WTC11 (cell line): Measurements from ENCODE around the gene FAM174B.

ENCODE experiments used
- KAT7 ChIP-seq: sonication (generic); formaldehyde crosslinking; IDR thresholded peaks from 2 replicates; pipeline ENCODE4 v1.8.1; 2023; ENCODE audit warnings: missing genetic modification reagents, mild to moderate bottlenecking, borderline replicate concordance
- RELA ChIP-seq: sonication (generic); formaldehyde crosslinking; IDR thresholded peaks from 2 replicates; pipeline ENCODE4 v1.8.1; 2022; ENCODE audit warnings: missing genetic modification reagents, mild to moderate bottlenecking, borderline replicate concordance
- RORB ChIP-seq: fragments of 250-450 bp; sonication (Bioruptor Pico); IDR thresholded peaks from 2 replicates; pipeline ENCODE4 v1.9.0; 2021; ENCODE audit warnings: mild to moderate bottlenecking
- SP1 ChIP-seq: sonication (generic); formaldehyde crosslinking; conservative IDR thresholded peaks from 2 replicates; pipeline ENCODE4 v1.8.1; 2022; ENCODE audit warnings: missing genetic modification reagents
- TCF7 ChIP-seq: sonication (generic); formaldehyde crosslinking; IDR thresholded peaks from 2 replicates; pipeline ENCODE4 v1.8.0; 2022; ENCODE audit warnings: mild to moderate bottlenecking, low read depth, missing genetic modification reagents, moderate library complexity
- TP53 ChIP-seq: sonication (generic); formaldehyde crosslinking; IDR thresholded peaks from 2 replicates; pipeline ENCODE4 v1.8.1; 2023; ENCODE audit warnings: mild to moderate bottlenecking, missing genetic modification reagents
- TF ChIP-seq, protein P1 (sequence below): sonication (generic); formaldehyde crosslinking; IDR thresholded peaks from 2 replicates; pipeline ENCODE4 v1.8.1; 2023; ENCODE audit warnings: mild to moderate bottlenecking, missing genetic modification reagents

DNA sequence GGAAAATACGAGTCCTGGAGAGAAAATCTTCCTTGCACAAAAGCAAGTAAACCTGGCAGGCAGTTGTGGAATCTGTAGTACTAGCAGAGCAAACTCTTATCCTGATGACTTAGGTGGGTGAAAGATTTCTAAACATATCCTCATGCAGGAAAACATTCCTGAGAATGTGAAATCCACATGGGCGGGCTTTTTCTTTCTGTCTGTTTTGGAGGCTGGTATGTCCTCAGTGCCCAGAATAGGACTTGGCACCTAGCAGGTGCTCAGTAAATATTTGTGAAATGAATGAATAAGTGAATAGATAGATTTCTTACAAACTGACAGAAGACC, 53.3 kb downstream of the FAM174B start:
- TF ChIP-seq SP1 (no peak), TCF7 (CRISPR knock-in tag) (no peak), RORB (CRISPR knock-in tag) (no peak), KAT7 (no peak), RELA (no peak), TP53 (no peak)
- TF ChIP-seq, protein P1, sequence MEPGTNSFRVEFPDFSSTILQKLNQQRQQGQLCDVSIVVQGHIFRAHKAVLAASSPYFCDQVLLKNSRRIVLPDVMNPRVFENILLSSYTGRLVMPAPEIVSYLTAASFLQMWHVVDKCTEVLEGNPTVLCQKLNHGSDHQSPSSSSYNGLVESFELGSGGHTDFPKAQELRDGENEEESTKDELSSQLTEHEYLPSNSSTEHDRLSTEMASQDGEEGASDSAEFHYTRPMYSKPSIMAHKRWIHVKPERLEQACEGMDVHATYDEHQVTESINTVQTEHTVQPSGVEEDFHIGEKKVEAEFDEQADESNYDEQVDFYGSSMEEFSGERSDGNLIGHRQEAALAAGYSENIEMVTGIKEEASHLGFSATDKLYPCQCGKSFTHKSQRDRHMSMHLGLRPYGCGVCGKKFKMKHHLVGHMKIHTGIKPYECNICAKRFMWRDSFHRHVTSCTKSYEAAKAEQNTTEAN (CRISPR knock-in tag): no peak
